MG63 (cell line): ENCODE results near the gene FFAR3. TPM values are rescaled to one million over a fixed set of nuclear protein-coding genes. Genes with fewer than 3 reads are reported as not detected.
"Not testable (repeated sequence)": the region's sequence is repeated elsewhere in the genome, so short reads cannot be mapped to it uniquely, and the experiment has no call there.

Source experiments
- DNase-seq: peaks from one replicate; pipeline ENCODE4 v3.0.0-alpha.2; 2020
- H3K27me3 ChIP-seq: fragments of 250-450 bp; sonication (Bioruptor Pico); 2 replicates; pipeline ENCODE4 v1.5.1; 2020; ENCODE audit warnings: mild to moderate bottlenecking, moderate library complexity
- H3K36me3 ChIP-seq: fragments of 250-450 bp; sonication (Bioruptor Pico); 2 replicates; pipeline ENCODE4 v1.5.1; 2020; ENCODE audit warnings: mild to moderate bottlenecking, moderate library complexity
- H3K4me3 ChIP-seq: fragments of 250-450 bp; sonication (Bioruptor Pico); 2 replicates; pipeline ENCODE4 v1.5.1; 2020; ENCODE audit warnings: mild to moderate bottlenecking, moderate library complexity
- H3K9me3 ChIP-seq: fragments of 250-450 bp; sonication (Bioruptor Pico); 2 replicates; pipeline ENCODE4 v1.5.1; 2020; ENCODE audit warnings: mild to moderate bottlenecking, moderate library complexity
- total RNA-seq: library from RNA; depleted of rRNA; stranded (reverse); fragments of >200 nt; shearing (Covaris generic); gene quantifications from 2 replicates; pipeline ENCODE4 v1.2.3, GENCODE V29; 2014; ENCODE audit warnings: low replicate concordance; rRNA removed

The FFAR3 gene
- total RNA-seq, 1 experiment from 2014 or later = not detected

DNA sequence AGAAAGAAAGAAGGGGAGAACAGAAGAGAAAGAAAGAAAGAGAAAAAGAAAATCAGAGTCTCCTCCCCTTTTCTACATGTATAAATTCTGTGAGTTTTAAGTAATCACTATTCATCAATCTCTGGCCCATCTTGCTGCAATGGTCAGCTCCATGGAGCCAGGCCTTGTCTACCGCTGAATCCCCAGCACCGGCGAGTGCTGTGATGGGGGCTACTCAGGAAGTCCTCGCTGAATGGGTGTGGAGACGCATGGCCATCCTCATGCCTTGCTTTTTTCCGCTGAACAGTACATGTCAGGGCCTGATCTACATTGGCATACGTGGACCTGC lies 42.5 kb downstream of the FFAR3 start:
- no peak for DNase-seq
- Histone ChIP-seq H3K4me3 (no peak overlapping the region), H3K27me3 (peaks cover 2% of the 10 kb centered on the region; the same call in 1 of the 2 replicates), H3K9me3 (no peaks in the 10 kb centered on the region), H3K36me3 (no peaks in the 10 kb centered on the region)

DNA sequence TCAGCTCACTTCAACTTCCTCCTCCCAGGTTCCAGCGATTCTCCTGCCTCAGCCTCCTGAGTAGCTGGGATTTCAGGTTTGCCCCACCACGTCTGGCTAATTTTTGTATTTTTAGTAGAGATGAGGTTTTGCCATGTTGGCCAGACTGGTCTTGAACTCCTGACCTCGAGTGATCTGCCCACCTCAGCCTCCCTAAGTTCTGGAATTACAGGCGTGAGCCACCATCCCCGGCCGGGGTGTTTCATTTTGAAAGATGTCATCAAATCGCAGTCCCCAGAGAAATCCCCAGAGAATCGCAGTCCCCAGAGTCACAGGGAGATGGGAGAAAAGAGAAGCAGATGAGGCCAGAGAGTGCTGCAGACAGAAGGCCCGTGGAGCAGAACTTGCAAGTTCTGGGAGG lies 43.2 kb downstream of the FFAR3 start:
- not testable (repeated sequence) for DNase-seq, H3K27me3 ChIP-seq, H3K4me3 ChIP-seq

DNA sequence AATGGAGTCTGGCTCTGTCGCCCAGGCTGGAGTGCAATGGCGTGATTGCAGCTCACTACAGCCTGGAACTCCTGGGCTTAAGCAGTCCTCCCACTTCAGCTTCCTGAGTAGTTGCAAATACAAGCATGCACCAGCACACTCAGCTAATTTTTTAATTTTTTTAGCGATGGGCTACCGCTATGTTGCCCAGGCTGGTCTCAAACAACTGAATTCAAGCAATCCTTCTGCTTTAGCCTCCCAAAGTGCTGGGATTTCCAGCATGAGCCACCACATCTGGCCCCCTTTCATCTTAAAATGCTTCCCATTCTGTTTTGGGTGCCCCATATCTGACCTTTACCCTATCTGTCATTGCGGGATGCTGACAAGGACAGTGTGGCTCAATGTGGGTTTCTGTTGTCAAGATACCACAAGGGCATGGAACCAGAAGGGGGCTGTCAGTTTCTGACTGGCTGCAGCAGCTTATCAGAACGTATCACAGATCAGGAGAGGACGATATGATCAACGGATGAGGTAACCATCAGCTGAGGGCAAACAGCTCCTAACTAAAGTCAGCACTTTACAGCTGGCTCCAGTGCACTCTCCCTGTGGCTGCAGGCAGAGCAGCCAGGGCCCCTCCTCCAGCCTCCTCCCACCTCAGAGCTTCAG lies 45.0 kb downstream of the FFAR3 start:
- Histone ChIP-seq H3K27me3 (no peaks in the 10 kb centered on the region; the same call in 1 of the 2 replicates), H3K36me3 (no peaks in the 10 kb centered on the region), H3K4me3 (no peak overlapping the region), H3K9me3 (no peaks in the 10 kb centered on the region)
- DNase-seq = no peak

More for the DNA sequence above, 43.2 kb downstream of the FFAR3 start:
- H3K9me3 ChIP-seq, H3K36me3 ChIP-seq: not testable (repeated sequence)

DNA sequence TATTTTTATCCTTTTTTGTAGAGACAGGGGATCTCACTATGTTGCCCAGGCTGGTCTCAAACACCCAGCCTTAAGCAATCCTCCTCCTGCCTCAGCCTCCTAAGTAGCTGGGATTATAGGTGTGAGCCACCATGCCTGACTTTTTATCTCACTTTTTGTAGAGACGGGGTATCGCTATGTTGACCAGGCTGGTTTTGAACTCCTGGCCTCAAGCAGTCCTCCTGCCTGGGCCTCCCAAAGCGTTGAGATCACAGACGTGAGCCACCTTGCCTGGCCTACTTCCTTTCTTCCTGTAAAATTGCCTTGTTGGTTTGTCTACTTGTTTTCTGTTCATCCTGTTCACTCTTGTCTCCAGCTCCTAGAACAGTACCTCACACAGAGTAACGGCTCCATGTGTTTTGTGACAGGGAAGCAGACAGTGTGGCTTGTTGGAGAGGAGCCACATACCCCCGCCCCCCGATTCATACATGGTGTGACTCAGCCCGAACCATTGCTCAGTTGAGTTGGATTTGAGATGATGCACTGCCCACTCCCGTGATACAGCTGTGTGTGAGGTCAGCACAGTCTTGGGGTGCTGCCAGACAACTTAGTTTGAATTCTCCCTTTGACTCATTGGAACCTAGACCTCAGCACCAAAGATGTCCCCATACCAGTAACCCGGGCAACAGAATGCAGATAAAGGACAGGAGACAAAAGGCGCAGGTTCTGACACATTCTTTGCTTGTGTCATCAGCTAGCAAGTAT lies 46.8 kb downstream of the FFAR3 start:
- no peak overlapping the region for H3K4me3 ChIP-seq
- H3K27me3 ChIP-seq = peaks cover 14% of the 10 kb centered on the region
- H3K9me3 ChIP-seq = no peaks in the 10 kb centered on the region
- H3K36me3 ChIP-seq = no peaks in the 10 kb centered on the region
- DNase-seq = peak; percentile 78

DNA sequence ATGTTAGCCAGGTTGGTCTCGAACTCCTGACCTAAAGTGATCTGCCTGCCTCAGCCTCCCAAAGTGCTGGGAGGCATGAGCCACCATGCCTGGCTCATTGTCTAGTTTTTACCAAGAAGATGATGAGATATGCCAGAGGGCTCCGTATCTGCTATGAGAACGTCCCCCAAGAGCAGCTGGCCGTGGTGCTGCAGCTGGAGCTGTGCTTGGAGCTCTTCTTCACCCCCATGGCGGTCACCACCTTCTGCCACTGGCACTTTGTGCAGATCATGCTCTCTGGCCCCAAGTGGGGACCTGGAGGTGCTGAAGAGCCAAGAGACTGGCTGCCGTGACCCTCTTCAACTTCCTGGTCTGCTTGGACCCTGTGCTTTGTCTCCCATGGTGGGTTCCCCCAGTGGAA lies 49.4 kb downstream of the FFAR3 start:
- Histone ChIP-seq H3K27me3 (peaks cover 29% of the 10 kb centered on the region), H3K36me3 (no peaks in the 10 kb centered on the region), H3K9me3 (no peaks in the 10 kb centered on the region), H3K4me3 (no peak overlapping the region)
- no peak for DNase-seq

DNA sequence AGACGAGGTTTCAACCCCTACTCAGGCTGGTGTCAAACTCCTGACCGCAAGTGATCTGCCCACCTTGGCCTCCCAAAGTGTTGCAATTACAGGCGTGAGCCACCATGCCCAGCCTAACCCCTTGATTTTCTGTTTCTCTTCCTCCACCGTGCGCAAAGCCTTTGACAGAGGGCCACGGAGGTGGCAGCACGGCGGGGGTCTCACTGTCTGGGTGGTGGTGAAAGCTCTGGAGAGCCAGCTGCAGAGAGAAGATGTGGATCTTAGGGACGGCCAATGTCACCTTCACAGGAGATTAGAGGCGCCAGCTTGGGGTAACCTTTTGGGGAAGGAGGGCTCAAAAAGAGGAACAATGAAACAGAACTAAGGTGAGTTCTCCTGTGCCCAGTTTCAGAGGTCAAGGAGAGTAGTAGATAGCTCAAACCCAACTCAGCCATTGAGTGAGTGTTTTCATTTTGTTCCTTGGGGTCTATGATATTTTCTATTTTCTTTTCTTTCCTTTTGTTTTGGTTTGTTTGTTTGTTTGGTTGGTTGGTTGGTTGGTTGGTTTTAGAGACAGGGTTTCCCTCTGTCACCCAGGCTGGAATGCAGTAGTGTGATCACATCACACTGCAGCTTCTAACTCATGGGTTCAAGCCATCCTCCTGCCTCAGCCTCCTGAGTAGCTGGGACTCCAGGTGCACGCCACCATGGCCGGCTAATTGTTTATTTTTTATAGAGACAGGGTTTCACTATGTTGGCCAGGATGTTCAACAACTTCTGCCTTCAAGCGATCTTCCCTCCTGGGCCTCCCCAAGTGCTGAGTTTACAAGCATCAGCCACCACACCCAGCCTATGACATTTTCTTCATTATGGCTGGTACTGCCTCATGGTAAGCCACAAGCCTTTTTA lies 50.3 kb downstream of the FFAR3 start:
- DNase-seq = no peak
- Histone ChIP-seq H3K36me3 (no peaks in the 10 kb centered on the region), H3K9me3 (no peaks in the 10 kb centered on the region), H3K4me3 (no peak overlapping the region), H3K27me3 (peaks cover 37% of the 10 kb centered on the region)

DNA sequence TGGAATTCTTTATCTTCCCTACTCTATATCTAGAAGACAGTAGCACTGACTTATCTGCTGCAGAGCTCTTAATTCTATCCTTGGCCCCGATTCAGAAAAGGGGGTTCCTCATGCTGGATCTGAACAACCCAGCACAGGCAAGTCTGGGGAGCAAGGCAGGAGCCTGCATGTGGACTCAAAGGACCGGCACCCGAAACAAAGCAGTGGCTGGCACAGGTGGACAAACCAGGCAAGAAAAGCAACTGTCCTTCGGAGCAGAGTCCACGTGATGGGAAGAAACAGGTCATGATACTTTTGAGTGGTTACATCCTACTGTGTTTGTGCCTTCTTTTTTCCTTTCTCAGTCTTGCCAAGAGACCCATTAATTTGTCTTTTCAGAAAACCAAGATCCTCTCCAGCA lies 50.9 kb downstream of the FFAR3 start:
- Histone ChIP-seq H3K9me3 (no peaks in the 10 kb centered on the region), H3K4me3 (no peak overlapping the region), H3K36me3 (no peaks in the 10 kb centered on the region), H3K27me3 (peaks cover 41% of the 10 kb centered on the region)
- DNase-seq = no peak

Other genes starting within 250 kb of the FFAR3 start
- not detected in 2 replicates for gene FXYD3, start 242.6 kb upstream of the FFAR3 start, total RNA-seq
- gene LGI4, start 223.4 kb upstream of the FFAR3 start, total RNA-seq = 0.76 TPM in 1 of 2 replicates, not detected in the other
- gene FXYD1, start 219.6 kb upstream of the FFAR3 start, total RNA-seq = not detected in 2 replicates
- gene FXYD7, start 215.2 kb upstream of the FFAR3 start, total RNA-seq = not detected in 2 replicates
- 28.9 and 59.7 TPM in 2 replicates for gene FXYD5, start 203.7 kb upstream of the FFAR3 start, total RNA-seq
- gene FAM187B, start 129.7 kb upstream of the FFAR3 start, total RNA-seq = not detected in 2 replicates
- 0.33 TPM in 1 of 2 replicates, not detected in the other for gene LSR, start 109.5 kb upstream of the FFAR3 start, total RNA-seq
- gene USF2, start 89.5 kb upstream of the FFAR3 start, total RNA-seq = 73.5 and 85.5 TPM in 2 replicates
- not detected in 2 replicates for gene HAMP, start 75.9 kb upstream of the FFAR3 start, total RNA-seq
- not detected in 2 replicates for gene MAG, start 66.3 kb upstream of the FFAR3 start, total RNA-seq
- gene CD22, start 29.3 kb upstream of the FFAR3 start, total RNA-seq = not detected in 2 replicates
- gene FFAR1, start 10.6 kb upstream of the FFAR3 start, total RNA-seq = not detected in 2 replicates
- gene GPR42, start 12.6 kb downstream of the FFAR3 start, total RNA-seq = not detected in 2 replicates
- gene FFAR2, start 89.8 kb downstream of the FFAR3 start, total RNA-seq = not detected in 2 replicates
- not detected in 2 replicates for gene KRTDAP, start 132.0 kb downstream of the FFAR3 start, total RNA-seq
- gene DMKN, start 155.2 kb downstream of the FFAR3 start, total RNA-seq = not detected in 2 replicates
- 0.30 TPM in 1 of 2 replicates, not detected in the other for gene SBSN, start 169.9 kb downstream of the FFAR3 start, total RNA-seq
- gene GAPDHS, start 175.0 kb downstream of the FFAR3 start, total RNA-seq = not detected in 2 replicates
- 180 and 203 TPM in 2 replicates for gene TMEM147, start 187.2 kb downstream of the FFAR3 start, total RNA-seq
- gene ATP4A, start 205.2 kb downstream of the FFAR3 start, total RNA-seq = not detected in 2 replicates
- gene PMIS2, start 227.7 kb downstream of the FFAR3 start, total RNA-seq = not detected in 2 replicates